NCI-H82 treated with DMSO at 0.1 percent for 48 hours (cell line): ENCODE data around the gene MLYCD.

Experiments used
- DNase-seq: peaks from one replicate; lab custom pipeline; 2025; ENCODE audit not compliant: unreplicated experiment; lab: John Stamatoyannopoulos, UW

The MLYCD gene

DNA sequence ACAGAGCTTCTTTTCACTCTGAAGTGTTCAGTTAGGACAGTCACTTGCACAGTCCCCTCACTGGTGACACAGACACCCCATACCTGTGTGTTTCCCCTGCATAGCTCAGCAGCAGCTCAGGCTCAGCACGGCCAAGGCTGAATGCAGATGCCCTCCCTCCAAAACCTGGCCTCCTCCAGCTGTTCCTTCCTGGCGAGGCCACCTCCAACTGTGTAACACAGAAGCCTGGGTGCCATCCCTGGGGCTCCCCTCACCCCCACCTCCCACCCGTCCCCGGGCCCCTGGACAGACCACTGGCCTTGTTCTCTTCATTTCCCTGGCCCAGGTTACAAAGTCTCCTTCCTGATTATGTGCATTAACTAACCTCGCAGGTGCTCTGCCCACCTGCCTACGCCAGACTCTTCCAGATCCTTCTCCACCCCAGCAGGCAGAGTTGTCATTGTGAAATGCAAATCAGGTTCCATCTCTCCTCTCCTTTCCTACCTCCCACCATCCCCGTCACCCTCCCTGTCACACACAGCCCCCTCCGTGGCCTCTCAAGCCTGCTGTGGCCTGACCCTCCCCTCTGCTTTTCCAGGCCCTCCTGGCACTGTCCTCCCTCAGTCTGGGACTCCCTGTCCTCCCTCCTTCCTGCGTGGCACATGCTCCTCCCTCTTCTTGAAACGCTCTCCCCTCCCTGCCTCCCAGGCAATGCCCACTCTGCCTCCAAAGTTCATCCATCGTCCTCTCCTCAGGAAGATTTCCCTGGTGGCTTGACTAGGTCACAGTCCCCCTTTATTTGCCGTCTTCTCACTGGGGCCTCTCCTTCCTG lies 26.4 kb downstream of the MLYCD start:
- no peak for DNase-seq

DNA sequence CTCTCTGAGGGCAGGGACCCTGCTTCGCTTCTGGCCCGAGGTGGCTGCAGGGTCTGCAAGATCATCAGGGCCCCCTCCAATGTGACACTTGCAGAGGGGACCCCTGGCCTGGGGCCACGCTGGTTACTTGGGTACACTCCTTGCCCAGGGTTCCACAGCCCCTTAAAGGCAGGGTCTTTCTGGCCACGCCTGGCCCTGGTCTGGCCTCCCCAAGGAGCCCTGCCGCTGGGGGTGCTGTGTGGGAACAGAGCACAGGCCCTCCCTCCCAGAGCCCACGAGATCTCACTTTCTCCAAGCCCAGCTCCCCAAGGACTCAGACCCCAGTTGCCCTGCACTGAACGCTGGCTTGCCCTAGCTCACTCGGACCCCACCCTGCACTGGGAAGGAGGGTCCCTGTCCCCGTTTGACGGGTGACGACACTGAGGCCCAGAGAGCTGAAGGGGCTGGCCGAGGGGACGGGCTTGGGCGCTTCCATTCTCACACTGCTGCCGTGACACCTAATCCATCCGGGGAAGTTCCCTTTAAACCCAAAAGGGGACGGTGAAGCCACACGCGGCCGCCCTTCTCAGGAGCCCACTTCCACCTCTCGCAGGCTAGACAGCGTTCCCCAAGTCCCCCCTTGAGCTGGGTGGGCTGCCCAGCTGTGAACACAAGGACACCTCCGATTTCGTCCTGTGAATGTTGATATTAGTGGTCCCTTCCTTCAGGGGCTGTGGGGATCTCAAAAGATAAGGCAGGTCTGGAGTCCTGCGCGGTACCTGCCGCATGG lies 27.2 kb downstream of the MLYCD start:
- no peak for DNase-seq

DNA sequence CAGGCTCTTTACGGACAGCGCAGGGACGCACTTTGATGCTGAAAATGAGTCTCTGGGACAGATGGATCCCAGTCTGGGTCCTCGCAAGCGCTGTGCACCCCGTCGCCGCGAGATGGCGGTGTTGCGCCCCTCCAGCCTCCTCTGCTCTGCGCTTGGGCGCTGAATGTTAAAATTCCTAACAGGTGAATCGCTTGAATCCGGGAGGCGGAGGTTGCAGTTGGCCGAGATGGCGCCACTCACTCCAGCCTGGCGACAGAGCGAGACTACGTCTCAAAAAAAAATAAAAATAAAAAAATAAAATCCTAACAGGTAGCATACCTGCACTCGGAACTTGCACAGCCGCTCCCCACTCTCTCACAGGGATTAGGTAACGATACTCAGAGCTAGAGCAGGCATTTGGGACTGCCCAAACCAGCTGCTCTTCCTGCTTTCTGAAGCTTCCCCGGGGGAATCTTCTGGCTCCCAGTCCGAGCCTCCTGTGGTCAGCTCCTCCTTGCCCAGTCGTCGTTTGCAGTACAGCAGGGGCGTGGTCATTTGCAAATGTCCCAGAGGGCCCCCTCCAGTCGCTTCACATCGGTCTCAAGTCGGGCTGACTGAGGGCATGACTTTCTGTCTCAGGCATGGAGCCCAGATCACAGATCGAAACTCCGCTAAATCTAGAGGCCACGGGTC lies 27.9 kb downstream of the MLYCD start:
- DNase-seq: peak; percentile 43

DNA sequence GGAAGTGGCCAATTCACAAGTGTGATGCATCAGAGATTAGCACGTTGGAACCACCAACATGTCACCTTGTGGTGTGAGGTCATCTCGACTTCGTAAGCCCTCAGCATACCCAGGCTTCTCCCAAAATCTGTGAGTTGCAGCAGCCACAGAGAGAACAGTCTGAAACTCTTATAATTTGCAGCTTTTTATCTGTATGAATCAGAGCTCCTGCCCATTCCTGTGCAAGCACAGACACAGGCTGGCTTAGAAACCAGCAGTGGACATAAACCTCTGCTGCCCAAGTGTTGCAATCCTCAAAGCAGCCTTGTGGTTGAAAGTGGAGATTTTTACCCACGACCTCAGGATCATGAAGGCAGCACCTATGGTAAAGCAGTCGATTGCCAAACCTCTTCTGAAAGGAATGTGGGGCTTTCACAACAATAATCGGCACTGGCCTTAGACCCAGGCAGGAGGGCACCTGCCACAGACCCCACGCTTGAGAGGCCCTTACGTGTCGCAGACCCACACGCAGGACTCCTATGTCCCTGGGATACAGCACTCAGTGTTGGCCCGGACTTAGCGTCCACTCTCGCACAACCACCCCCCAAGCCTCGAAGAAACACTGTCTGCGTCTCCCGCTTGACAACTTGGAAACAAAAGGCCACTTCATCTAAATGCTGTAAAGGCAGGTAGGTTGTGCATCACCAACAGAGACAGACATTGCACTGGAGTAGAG lies 29.6 kb downstream of the MLYCD start:
- DNase-seq: no peak

DNA sequence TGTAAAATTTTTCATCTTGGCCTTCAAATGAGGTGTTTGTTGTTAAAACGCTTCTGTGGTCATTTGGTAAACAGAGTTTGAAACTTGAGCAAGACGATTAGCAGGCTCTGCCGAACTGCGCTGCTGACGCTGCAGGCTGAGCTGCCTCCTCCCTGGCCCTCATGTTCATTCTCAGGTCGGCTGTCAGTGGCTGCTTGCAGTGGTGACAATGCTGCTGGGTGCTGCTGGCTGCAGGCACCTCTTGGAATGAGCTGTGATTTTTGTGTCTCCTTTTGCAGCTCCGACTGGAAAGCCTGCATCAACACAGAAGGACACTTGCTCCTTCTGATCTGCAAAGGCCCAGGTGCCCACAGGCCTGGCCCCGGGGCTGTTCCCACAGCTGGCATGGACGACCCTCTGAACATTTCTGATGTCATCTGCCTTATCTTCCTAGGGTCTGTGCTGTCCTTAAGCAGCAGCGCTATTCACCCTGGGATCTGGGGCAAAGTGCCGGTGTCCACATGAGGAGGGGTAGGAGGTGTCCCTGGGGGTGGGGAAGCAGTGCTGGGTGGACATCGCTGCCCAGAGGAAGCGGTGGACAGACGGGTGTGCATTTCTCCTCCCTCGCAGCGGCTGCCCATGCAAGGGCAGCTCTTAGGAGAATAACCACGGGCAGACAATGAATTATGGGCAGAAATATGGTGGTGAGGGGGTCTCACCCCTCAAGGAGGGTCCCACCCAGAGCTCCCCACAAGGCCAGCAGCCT lies 31.1 kb downstream of the MLYCD start:
- no peak for DNase-seq

DNA sequence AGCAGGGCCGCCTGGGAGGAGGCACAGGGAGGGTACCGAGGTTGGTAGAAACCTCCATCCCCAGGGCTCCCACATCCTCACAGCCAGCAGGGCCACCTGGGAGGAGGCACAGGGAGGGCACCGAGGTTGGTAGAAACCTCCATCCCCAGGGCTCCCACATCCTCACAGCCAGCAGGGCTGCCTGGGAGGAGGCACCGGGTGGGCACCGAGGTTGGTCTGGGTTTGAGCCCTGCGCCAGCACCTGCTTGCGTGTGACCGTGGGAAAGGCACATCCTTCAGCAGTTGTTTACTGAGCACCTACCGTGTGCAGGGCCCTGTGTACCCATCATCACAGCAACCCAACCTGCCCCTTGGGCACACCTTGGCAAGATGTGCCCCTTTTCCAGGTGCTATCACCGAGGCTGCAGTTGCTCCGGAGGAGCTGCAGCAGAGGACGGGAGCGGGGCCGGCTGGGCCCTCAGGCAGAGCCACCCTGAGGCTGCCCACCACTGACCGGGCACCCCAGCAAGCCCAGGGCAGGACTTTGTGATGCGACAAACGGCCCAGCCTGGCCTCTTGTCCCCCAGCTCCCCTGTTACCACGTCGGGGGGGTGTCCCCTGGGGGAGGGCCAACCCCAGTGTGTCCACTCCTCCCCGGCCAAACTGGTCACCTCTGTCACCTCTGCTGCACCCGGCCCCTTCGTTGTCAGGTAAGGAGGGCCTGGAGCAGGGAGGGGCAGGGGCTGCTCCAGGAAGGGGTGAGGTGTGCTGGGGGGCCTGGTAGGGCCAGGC lies 32.0 kb downstream of the MLYCD start:
- DNase-seq: no peak

DNA sequence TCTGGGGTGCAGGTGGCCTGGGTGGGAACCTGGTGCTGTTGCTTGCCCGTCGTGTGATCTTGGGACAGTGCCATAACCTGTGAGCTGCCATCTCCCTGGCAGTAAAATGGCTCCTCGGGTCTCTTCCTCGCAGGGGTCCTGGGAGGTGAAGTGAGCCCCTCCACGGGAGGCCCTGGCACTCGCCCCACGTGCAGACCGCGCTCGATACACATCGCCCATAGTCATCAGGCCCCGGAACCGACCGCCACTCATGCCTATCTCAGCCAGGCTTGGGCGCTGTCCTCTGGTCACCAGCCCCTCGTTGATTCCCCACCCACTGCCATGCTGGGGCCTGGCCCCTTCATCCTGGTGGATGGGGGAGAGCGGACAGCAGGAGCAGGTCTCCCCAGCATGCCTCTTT lies 32.6 kb downstream of the MLYCD start:
- DNase-seq: no peak

DNA sequence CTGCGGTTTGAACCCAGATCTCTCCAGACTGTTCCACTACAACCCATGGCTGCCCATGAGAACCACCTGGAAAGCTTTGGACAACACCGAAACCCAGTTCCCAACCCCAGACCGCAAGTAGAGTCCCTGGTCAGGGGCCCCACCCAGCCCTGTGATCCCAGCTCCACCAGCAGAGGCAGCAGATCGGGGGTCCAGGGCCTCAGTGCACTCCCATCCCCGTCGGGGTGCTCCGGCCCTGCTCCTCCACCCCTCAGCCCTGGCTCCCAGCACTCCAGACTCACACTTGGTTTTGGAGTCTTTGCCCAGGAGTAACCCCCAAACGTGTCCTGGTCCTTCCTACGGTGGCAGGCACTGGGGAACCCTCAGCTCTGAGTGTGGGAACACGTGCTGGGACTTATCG lies 33.4 kb downstream of the MLYCD start:
- no peak for DNase-seq

DNA sequence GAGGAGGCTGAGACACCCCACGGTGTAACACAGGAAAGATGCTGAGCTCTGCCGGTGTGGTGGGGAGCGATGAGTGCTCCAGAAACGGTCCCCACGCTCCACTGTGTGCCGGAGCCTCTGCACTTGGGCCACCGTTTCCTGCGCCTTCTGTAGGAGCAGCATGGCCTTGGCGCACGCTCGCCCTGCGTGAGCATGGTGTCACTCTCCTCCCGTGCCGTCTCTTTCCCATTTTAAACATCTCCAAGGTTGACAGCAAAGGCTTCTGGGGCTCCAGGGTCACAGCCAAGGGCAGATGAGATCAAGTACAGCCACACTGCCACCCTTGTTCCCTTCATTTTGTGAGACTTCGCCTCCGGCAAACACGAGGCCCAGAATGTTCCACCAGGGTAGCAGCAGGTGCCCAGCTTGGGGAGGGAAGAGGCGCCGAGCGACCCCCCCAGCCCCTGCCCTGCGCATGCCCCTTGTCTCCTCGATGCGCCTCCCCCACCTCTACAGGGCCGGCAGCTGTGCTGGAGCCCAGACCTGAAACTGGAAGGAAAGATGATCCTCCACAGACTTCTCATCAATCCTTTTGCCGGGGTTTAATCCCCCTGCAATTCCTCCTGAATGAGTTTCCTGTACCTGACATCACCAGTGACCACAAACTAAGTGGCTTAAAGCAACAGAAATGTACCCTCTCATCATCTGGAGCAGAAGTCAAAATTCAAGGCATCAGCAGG lies 34.2 kb downstream of the MLYCD start:
- peak; percentile 77 for DNase-seq

DNA sequence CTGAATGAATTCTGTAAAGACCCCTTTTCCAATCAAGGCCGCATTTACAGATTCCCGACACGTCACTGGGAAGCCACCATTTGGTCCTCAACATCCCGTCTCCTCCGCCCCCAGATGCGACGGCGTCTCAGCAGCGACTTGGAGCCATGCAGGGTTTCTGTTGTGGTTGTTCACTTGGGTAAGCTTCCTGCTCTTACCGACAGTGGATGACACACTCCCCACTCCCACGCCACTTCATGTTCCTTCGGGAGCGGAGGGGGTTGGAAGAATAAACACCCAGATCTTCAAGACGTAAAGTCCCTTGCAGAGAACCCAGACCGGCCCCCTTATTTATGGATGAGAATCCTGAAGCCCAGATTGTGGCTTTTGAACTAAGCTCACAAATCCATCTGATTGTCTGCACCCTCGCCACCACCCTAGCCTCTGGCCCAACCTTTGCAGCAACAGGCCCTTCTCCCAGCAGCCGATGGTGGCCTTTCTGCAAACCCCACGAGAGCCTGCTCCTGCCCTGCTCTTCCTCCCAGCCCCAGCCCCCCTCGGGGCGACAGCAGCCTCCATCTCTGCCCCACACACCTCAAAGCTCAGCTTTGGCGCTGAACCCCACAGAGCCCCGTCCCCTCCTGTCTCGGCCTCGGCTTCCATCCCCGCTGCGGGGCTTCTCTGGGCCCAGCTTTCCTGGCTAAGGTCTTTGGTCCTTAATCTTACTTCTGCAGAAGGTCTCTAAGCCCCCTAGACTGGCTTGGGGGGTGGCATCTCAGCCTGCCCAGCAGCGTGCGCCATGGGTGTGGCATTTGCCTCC lies 35.2 kb downstream of the MLYCD start:
- DNase-seq: no peak

DNA sequence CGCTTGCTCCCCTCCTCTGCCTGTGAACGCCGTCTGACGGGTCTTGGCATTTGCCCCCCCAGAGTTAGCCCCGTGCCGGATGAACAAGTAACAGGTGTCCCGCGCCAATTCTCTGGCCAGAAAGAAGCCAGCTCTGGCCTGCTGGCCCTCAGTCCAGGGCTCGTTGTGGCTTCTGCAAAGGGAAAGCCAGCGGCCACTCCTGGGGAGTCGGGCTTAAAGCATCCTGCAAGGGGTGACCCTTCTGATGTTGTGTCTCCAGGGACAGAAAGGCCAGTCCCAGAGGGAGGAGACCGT lies 35.7 kb downstream of the MLYCD start:
- no peak for DNase-seq

DNA sequence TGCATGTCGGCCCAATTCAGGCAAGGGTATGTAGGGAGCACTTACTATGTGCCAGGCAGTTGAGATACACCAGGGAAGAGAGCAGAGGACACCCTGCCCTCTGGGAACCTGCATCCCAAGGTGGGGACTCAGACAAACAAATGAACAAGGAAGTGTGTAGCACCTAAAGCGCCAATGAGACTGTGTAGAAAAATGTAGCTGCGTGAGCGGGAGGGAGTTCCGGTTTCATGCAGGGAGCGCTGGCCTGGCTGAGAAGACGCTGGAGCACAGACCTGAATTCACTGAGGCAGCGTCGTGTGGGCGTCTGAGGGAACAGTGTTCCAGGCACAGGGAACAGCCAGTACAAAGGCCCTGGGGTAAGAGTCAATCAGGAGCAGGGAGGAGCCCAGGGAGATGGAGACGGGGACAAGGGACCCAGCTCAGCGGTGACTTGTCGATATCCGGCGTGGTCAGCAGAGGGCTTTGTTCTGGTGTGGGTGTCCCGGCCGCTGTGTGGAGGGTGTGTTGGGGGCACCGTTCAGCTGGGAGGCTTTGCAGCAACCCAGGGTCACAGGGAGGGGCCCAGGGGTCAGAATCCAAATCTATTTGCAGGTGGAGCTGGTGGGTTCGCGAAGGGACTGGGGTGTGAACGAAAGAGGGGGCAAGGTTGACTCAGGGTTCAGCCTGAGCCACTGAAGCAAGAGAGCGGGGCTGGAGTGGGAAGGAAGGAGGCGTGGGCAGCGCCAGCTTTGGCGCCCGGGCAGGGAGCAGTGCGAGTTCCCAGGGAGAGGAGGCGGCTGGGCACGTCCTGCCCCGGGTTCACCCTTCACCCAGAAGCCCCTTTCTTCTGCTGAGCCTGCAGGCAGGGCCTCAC lies 36.3 kb downstream of the MLYCD start:
- no peak for DNase-seq

DNA sequence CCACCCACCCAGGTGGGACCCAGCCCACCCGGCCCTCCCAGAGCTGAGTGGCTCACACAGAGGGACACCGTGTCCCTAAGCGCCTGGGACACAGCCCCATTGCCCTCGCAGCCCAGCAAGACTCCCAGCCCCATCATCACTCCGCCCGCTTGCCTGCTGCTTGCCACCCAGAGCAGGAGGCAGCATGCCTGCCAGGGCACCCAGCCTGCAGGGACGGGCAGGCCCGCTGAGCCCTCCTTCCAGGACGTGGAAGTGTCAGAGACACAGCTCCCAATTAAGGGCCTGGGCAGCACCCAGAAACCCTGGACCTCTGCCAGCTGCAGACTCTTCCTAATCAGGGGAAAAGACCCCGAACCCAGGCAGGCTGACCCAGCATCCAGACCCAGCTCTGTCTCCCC lies 36.9 kb downstream of the MLYCD start:
- DNase-seq: no peak

DNA sequence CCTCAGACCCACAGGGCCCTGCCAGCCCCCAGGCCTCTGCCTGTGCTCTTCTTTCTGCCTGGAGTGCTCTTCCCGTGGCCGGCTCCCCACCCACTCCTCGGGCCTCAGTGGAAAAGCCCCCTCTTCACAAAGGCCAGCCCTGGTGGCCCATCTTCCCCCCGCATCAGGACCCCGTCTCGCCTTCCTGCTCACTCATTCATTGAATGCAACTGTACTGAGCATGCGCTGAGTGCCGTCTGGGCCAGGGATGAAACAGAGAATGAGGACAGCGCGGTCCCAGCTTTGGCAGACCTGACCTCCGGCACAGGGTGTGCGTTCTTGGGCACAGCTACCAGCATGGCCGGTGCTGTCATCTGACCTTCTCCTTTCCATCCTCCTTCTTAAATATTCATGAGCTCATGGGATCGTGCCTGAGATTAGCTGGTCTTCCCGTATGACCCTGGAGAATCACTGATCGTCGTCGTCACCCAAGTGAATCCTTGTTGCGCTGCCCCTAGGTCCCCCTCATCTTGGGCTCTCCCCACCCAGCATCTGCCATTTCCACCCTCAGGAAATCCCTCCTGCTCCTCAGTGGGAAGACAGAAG lies 37.8 kb downstream of the MLYCD start:
- no peak for DNase-seq

DNA sequence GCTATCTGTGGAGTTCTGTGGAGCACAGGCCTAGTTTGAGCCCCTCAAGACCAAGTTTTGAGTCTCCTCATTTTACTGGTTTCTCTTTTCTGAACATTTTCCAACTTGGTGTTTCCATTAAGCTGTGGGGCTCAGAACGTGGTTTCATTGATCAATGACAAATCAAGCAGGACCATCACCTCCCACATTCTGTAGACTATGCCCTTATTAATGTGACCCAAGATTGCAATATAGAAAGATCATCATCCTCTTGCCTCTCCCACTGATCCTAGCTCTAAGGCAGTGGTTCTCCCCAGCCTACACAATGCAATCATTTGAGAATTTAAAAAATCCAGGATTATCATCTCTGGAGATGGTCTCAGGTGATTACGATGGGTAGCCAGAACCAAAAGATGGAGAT lies 38.4 kb downstream of the MLYCD start:
- no peak for DNase-seq

DNA sequence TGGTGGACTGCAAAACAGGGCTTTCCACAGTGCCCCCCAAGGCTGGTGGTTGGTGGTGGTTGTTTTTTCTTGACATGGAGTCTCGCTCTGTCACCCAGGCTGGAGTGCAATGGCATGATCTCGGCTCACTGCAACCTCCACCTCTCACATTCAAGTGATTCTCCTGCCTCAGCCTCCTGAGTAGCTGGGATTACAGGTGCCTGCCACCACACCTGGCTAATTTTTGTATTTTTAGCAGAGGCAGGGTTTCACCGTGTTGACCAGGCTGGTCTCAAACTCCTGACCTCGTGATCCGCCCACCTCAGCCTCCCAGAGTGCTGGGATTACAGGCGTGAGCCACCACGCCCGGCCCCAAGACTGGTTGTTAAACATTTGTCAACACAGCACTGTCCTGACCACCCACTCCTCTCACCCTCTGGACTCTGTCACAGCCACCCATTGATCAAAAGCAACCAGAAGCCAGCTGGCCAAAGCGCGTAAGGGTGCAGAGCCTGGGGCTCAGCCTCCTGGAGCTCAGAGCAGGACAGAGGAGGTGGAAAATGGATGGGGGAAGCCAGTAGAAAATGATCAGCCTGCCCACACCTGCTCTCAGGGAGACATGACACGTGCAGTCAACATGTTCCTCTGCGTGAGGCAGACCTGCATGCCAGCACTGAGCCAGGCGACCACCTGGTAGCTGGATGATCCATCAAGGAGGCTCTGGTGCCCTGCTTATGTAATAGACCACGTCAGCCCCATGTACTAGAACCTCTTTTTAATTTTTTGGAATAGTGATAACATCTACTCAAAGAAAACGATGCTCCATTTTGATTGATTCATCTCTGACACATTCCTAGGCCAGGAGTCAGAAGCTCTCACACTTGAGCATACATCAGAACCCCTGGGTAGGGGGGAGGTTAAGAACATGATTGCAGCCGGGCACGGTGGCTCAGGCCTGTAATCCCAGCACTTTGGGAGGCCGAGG lies 39.3 kb downstream of the MLYCD start:
- no peak for DNase-seq
